ENCODE data around the gene KLK15.

- no peak for TF ChIP-seq ISL1 (CRISPR knock-in tag; IDR thresholded peaks at IDR 0.05)
- TF ChIP-seq CREB5 (CRISPR knock-in tag; IDR thresholded peaks at IDR 0.05; ENCODE audit: low read depth): no peak
- TF ChIP-seq ARNTL (CRISPR knock-in tag; IDR thresholded peaks at IDR 0.05; ENCODE audit: borderline replicate concordance, low read depth): no peak
- no peak for TF ChIP-seq CSRNP3 (CRISPR knock-in tag; IDR thresholded peaks at IDR 0.05)
- no peak for TF ChIP-seq CSDC2 (CRISPR knock-in tag; IDR thresholded peaks at IDR 0.05)
- TF ChIP-seq ZFP3 (CRISPR knock-in tag; IDR thresholded peaks at IDR 0.05): no peak
- TF ChIP-seq ZNF8 (CRISPR knock-in tag; IDR thresholded peaks at IDR 0.05): no peak
- no peak for TF ChIP-seq RARB (CRISPR knock-in tag; IDR thresholded peaks at IDR 0.05)
- no peak for TF ChIP-seq PATZ1 (CRISPR knock-in tag; IDR thresholded peaks at IDR 0.05; ENCODE audit: borderline replicate concordance)
- TF ChIP-seq OSR1 (CRISPR knock-in tag; IDR thresholded peaks at IDR 0.05): no peak
- no peak for TF ChIP-seq ZFP30 (CRISPR knock-in tag; IDR thresholded peaks at IDR 0.05)
- TF ChIP-seq GLIS3 (CRISPR knock-in tag; IDR thresholded peaks at IDR 0.05): no peak
- TF ChIP-seq TCF4 (CRISPR knock-in tag; IDR thresholded peaks at IDR 0.05; ENCODE audit: borderline replicate concordance): no peak
- no peak for TF ChIP-seq SNAI2 (CRISPR knock-in tag; IDR thresholded peaks at IDR 0.05)
Observed at GRCh38 chr19:50794074-50794875, 39.1 kb downstream of the KLK15 start.
